Endometrial microvascular endothelial cells (primary cell): ENCODE results near the gene LTB. TPM values are rescaled to one million over a fixed set of nuclear protein-coding genes. Genes with fewer than 3 reads are reported as not detected.

Experiments used
- in situ Hi-C: cut with HindIII; loops from 2 replicates; pipeline ENCODE4 v1.10.0; 2017; ENCODE audit warnings: low sequenced_read_pairs, low pct_unique_long_range_greater_than_20kb; ENCODE audit errors: inconsistent ontology term
- total RNA-seq: library from RNA; depleted of rRNA; stranded (reverse); fragments of >200 nt; gene quantifications from one replicate; pipeline ENCODE4 v1.2.3, GENCODE V29; 2015; ENCODE audit errors: inconsistent ontology term

LTB gene
- total RNA-seq, 1 donor from 2014 or later, result not detected

DNA sequence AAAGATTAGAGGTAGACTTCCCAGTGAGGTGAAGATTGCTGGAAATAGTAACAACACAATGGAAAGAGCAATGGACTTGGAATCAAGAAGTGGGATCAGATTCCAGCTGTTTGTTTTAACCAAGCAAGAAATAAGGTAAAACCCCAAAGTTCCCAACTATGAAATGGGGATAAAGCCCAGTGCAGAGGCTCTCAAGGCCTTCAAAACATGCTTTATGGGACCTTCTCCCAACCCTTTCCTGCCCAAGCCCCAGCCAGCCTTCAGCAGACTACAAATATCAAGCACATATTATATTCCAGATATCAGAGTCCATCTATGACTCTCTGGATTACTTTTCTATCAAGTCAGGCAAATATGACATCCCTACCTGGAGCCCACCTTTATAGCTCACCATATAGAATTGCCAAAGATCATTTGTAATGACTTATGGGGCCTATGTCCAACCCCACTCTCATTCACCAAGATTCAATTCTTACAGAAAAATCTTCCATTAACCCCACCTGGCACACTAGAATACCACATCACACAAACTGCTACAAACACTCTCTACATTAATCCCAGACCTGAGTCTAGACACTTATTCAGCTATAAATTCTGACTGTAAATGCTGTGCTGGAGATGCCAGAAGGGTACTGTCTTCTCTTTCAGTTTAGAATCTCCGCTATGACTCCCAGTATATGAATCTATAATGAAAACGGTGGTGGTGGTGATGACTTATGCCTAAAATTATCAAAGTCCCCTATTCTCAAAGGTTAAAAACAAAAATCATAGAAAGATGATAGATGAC is 46.5 kb downstream of the LTB start:
- in situ Hi-C loops, result no loop called here

- in situ Hi-C loops, result no loop called here
Observed at GRCh38 chr6:31534521-31535040, 47.6 kb downstream of the LTB start.

DNA sequence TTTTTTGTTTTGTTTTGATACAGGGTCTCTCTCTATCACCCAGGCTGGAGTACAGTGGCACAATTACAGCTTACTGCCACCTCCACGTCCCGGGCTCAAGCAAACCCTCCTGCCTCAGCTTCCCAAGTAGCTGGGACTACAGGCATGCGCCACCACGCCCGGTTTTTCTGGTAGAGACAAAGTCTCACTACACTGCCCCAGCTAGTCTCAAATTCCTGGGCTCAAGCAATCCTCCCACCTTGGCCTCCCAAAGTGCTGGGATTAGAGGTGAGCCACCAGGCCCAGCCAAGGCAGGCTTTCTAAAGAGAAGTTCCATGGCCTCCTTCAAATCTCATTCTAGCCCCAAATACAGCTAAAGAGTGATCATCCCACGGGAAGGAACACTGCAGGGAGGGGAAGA is 48.2 kb downstream of the LTB start:
- in situ Hi-C loops, result no loop called here

- in situ Hi-C loops, result no loop called here
Observed at GRCh38 chr6:31533455-31533841, 48.8 kb downstream of the LTB start.

- in situ Hi-C loops, result no loop called here
Observed at GRCh38 chr6:31532644-31533454, 49.4 kb downstream of the LTB start.

GRCh38 chr6:31531771-31532643 is 50.2 kb downstream of the LTB start:
- in situ Hi-C loops, result no loop called here

GRCh38 chr6:31531162-31531561 is 51.1 kb downstream of the LTB start:
- in situ Hi-C loops, result no loop called here

DNA sequence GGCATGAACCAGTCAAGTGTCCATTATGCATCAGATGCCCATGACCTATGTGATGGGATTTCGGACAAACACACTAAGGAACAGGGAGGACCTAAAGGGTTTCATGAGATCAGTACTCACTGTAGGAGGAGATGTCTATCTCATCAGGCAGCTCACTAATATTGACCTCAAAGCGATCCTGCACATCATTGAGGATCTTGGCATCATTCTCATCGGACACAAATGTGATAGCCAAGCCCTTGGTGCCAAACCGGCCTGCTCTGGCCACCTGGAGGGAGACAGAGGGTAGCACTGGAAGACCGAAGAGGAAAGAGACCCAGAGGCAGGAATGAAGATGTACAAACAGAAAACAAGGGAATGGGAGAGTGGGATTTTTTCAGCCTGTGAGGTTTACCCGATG is 51.6 kb downstream of the LTB start:
- in situ Hi-C loops, result no loop called here

Other genes with a start within 250 kb of the LTB start
- gene HLA-B, start 225.2 kb downstream of the LTB start, total RNA-seq, result 719 TPM
- 68.9 TPM for gene MICA, start 178.8 kb downstream of the LTB start, total RNA-seq
- 26.1 TPM for gene MICB, start 84.3 kb downstream of the LTB start, total RNA-seq
- not detected for gene MCCD1, start 53.5 kb downstream of the LTB start, total RNA-seq
- gene DDX39B, start 40.4 kb downstream of the LTB start, total RNA-seq, result 465 TPM
- not detected for gene ATP6V1G2, start 35.8 kb downstream of the LTB start, total RNA-seq
- 13.1 TPM for gene NFKBIL1, start 34.8 kb downstream of the LTB start, total RNA-seq
- gene LTA, start 10.1 kb downstream of the LTB start, total RNA-seq, result not detected
- gene TNF, start 6.9 kb downstream of the LTB start, total RNA-seq, result not detected
- gene LST1, start 3.9 kb upstream of the LTB start, total RNA-seq, result not detected
- not detected for gene NCR3, start 10.6 kb upstream of the LTB start, total RNA-seq
- not detected for gene AIF1, start 32.8 kb upstream of the LTB start, total RNA-seq
- gene PRRC2A, start 38.3 kb upstream of the LTB start, total RNA-seq, result 79.4 TPM
- gene BAG6, start 70.2 kb upstream of the LTB start, total RNA-seq, result 262 TPM
- 1.9 TPM for gene APOM, start 73.5 kb upstream of the LTB start, total RNA-seq
- gene C6orf47, start 78.4 kb upstream of the LTB start, total RNA-seq, result 17.2 TPM
- 15.2 TPM for gene GPANK1, start 82.6 kb upstream of the LTB start, total RNA-seq
- gene CSNK2B, start 83.7 kb upstream of the LTB start, total RNA-seq, result 271 TPM
- 1.1 TPM for gene LY6G5B, start 87.6 kb upstream of the LTB start, total RNA-seq
- 0.93 TPM for gene LY6G5C, start 98.6 kb upstream of the LTB start, total RNA-seq
- 44.8 TPM for gene ABHD16A, start 120.9 kb upstream of the LTB start, total RNA-seq
- gene LY6G6F, start 124.4 kb upstream of the LTB start, total RNA-seq, result not detected
- not detected for gene LY6G6D, start 132.9 kb upstream of the LTB start, total RNA-seq
- gene LY6G6C, start 139.3 kb upstream of the LTB start, total RNA-seq, result not detected
- not detected for gene MPIG6B, start 140.9 kb upstream of the LTB start, total RNA-seq
- 64.2 TPM for gene DDAH2, start 146.9 kb upstream of the LTB start, total RNA-seq
- 1,067 TPM for gene CLIC1, start 154.1 kb upstream of the LTB start, total RNA-seq
- 7.8 TPM for gene MSH5, start 157.6 kb upstream of the LTB start, total RNA-seq
- not detected for gene SAPCD1, start 180.2 kb upstream of the LTB start, total RNA-seq
- gene VWA7, start 194.9 kb upstream of the LTB start, total RNA-seq, result not detected
- gene VARS1, start 213.3 kb upstream of the LTB start, total RNA-seq, result 101 TPM
- 172 TPM for gene LSM2, start 224.5 kb upstream of the LTB start, total RNA-seq
- 0.65 TPM for gene HSPA1L, start 232.9 kb upstream of the LTB start, total RNA-seq
- 171 TPM for gene HSPA1A, start 233.1 kb upstream of the LTB start, total RNA-seq
- 120 TPM for gene HSPA1B, start 245.3 kb upstream of the LTB start, total RNA-seq